ENCODE measurements around the gene CHN2.

- no peak for TF ChIP-seq CTCF (IDR thresholded peaks at IDR 0.05; ENCODE audit: poor library complexity, severe bottlenecking)
- TF ChIP-seq RAD21 (conservative IDR thresholded peaks at IDR 0.05) = no peak
- TF ChIP-seq MXI1 (conservative IDR thresholded peaks at IDR 0.05; ENCODE audit: poor library complexity, severe bottlenecking) = no peak
- TF ChIP-seq, protein P1, sequence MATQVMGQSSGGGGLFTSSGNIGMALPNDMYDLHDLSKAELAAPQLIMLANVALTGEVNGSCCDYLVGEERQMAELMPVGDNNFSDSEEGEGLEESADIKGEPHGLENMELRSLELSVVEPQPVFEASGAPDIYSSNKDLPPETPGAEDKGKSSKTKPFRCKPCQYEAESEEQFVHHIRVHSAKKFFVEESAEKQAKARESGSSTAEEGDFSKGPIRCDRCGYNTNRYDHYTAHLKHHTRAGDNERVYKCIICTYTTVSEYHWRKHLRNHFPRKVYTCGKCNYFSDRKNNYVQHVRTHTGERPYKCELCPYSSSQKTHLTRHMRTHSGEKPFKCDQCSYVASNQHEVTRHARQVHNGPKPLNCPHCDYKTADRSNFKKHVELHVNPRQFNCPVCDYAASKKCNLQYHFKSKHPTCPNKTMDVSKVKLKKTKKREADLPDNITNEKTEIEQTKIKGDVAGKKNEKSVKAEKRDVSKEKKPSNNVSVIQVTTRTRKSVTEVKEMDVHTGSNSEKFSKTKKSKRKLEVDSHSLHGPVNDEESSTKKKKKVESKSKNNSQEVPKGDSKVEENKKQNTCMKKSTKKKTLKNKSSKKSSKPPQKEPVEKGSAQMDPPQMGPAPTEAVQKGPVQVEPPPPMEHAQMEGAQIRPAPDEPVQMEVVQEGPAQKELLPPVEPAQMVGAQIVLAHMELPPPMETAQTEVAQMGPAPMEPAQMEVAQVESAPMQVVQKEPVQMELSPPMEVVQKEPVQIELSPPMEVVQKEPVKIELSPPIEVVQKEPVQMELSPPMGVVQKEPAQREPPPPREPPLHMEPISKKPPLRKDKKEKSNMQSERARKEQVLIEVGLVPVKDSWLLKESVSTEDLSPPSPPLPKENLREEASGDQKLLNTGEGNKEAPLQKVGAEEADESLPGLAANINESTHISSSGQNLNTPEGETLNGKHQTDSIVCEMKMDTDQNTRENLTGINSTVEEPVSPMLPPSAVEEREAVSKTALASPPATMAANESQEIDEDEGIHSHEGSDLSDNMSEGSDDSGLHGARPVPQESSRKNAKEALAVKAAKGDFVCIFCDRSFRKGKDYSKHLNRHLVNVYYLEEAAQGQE (IDR thresholded peaks at IDR 0.05; ENCODE audit: borderline replicate concordance) = no peak
- no peak for TF ChIP-seq EP300 (conservative IDR thresholded peaks at IDR 0.05; ENCODE audit: poor library complexity, severe bottlenecking)
- TF ChIP-seq TAF1 (IDR thresholded peaks at IDR 0.05; ENCODE audit: low read depth) = no peak
Measured at GRCh38 chr7:29412912-29413311, 218.3 kb downstream of the CHN2 start.
